BE2C (cell line): Measurements from ENCODE around the gene TCOF1.
A peak's percentile ranks its signal among the peaks of the same experiment; 100 is the strongest.
"Not testable (repeated sequence)": the region's sequence is repeated elsewhere in the genome, so short reads cannot be mapped to it uniquely, and the experiment has no call there.

Source experiments
- DNase-seq: peaks from one replicate; pipeline ENCODE4 v3.0.0-alpha.2; 2020
- H3K27me3 ChIP-seq: fragments of 250-450 bp; sonication (Bioruptor Pico); 2 replicates; pipeline ENCODE4 v1.5.1; 2020; ENCODE audit warnings: mild to moderate bottlenecking
- H3K36me3 ChIP-seq: fragments of 250-450 bp; sonication (Bioruptor Pico); 2 replicates; pipeline ENCODE4 v1.5.1; 2020; ENCODE audit warnings: mild to moderate bottlenecking
- H3K4me1 ChIP-seq: fragments of 250-450 bp; sonication (Bioruptor Pico); 2 replicates; pipeline ENCODE4 v1.5.1; 2020
- H3K4me3 ChIP-seq: 2 replicates; pipeline ENCODE4 v1.5.1; 2011; ENCODE audit warnings: low read depth, low read length
- H3K9me3 ChIP-seq: fragments of 250-450 bp; sonication (Bioruptor Pico); 2 replicates; pipeline ENCODE4 v1.5.1; 2020
- TF ChIP-seq, protein P1 (sequence below): IDR thresholded peaks from 2 replicates; pipeline ENCODE4 v1.5.1; 2012; ENCODE audit warnings: mild to moderate bottlenecking, low read depth, low read length

Gene TCOF1

DNA sequence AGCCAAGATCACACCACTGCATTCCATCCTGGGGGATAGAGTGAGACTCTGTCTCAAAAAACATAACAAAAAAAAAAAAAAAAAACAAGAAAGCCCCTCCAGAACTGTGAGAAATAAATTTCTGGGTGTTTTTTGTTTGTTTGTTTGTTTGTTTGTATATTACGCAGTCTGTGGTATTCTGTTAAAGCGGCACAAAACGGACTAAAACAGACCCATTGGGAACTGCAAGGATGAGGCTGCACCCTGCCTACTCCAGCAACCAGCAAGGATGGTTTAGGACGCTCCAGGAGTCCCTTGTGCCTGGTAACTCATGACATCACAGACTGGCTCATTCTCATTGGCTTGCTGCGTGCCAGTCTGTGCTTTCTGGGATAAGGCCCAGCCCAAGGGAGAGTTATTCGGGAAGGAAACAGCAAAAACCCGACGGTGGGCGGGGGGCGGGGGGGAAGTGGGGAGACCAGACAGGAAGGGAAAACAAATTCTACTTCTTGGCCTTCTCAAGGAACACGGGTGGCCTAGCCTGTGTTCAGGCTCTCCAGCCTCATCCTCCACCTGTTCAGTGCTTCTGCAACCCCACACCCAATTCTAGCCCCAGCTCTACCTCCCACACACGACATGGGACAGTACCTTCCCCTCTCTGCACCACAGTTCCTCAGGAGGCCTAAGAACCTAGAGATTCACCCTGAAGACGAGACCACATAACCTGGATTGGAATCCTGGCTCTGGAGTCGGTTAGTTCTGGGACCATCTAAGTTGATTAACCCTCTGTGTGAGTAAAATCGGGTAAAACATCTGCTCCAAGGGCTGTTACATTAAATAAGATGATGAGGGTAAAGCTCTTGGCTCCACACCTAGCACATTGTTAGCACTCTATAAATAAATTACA lies 52.4 kb downstream of the TCOF1 start:
- DNase-seq: peak; percentile 83
- peak overlapping the region; percentile 20 for H3K4me3 ChIP-seq
- H3K36me3 ChIP-seq: no peaks in the 10 kb centered on the region
- H3K27me3 ChIP-seq: no peaks in the 10 kb centered on the region
- TF ChIP-seq, protein P1, sequence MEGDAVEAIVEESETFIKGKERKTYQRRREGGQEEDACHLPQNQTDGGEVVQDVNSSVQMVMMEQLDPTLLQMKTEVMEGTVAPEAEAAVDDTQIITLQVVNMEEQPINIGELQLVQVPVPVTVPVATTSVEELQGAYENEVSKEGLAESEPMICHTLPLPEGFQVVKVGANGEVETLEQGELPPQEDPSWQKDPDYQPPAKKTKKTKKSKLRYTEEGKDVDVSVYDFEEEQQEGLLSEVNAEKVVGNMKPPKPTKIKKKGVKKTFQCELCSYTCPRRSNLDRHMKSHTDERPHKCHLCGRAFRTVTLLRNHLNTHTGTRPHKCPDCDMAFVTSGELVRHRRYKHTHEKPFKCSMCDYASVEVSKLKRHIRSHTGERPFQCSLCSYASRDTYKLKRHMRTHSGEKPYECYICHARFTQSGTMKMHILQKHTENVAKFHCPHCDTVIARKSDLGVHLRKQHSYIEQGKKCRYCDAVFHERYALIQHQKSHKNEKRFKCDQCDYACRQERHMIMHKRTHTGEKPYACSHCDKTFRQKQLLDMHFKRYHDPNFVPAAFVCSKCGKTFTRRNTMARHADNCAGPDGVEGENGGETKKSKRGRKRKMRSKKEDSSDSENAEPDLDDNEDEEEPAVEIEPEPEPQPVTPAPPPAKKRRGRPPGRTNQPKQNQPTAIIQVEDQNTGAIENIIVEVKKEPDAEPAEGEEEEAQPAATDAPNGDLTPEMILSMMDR: no peak
- H3K4me1 ChIP-seq: peaks cover 9% of the 10 kb centered on the region
- H3K9me3 ChIP-seq: no peaks in the 10 kb centered on the region

DNA sequence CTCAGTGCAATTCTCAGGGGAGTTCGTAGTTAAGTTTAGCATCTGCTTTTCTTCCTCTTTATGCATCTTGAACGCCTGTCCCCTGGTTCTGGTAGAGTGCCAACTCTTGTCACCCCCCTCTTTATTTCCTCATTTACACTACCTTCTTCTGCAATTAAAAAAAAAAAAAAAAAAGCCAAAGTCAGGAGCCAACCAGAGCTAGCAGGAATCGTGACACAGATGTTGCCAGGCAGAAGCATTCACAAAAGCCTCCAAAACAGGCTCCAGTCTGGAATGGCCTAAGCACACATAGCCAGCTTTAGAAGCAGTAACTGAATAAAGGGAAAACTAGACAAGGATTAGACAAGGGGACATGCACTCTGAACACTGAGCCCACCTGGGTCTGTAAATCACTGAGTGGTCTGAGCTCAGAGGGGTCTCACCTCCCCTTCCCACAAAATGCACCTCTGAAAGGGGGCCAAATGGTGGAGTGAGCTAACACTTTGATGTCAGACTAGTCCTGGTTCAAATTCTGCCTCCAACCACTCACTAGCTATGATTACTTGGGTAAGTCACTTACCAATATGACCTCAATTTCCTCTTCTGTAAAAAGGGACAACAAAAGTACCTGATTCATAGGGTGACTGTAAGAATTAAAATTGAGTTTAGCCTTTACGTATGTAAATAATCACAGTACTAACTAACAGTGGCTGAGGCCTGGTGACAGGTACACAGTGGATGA lies 53.2 kb downstream of the TCOF1 start:
- H3K4me3 ChIP-seq: no peak overlapping the region; the same call in 1 of the 2 replicates
- H3K27me3 ChIP-seq: no peaks in the 10 kb centered on the region
- TF ChIP-seq, protein P1: no peak
- H3K9me3 ChIP-seq: no peaks in the 10 kb centered on the region
- peaks cover 9% of the 10 kb centered on the region for H3K4me1 ChIP-seq
- DNase-seq: peak; percentile 64
- H3K36me3 ChIP-seq: no peaks in the 10 kb centered on the region

- no peaks in the 10 kb centered on the region for H3K36me3 ChIP-seq
- no peaks in the 10 kb centered on the region for H3K27me3 ChIP-seq
- DNase-seq: no peak
- no peak overlapping the region for H3K4me3 ChIP-seq
- H3K4me1 ChIP-seq: peaks cover 9% of the 10 kb centered on the region
- no peaks in the 10 kb centered on the region for H3K9me3 ChIP-seq
- TF ChIP-seq, protein P1: no peak
Measured at GRCh38 chr5:150411245-150411979, 53.9 kb downstream of the TCOF1 start.

DNA sequence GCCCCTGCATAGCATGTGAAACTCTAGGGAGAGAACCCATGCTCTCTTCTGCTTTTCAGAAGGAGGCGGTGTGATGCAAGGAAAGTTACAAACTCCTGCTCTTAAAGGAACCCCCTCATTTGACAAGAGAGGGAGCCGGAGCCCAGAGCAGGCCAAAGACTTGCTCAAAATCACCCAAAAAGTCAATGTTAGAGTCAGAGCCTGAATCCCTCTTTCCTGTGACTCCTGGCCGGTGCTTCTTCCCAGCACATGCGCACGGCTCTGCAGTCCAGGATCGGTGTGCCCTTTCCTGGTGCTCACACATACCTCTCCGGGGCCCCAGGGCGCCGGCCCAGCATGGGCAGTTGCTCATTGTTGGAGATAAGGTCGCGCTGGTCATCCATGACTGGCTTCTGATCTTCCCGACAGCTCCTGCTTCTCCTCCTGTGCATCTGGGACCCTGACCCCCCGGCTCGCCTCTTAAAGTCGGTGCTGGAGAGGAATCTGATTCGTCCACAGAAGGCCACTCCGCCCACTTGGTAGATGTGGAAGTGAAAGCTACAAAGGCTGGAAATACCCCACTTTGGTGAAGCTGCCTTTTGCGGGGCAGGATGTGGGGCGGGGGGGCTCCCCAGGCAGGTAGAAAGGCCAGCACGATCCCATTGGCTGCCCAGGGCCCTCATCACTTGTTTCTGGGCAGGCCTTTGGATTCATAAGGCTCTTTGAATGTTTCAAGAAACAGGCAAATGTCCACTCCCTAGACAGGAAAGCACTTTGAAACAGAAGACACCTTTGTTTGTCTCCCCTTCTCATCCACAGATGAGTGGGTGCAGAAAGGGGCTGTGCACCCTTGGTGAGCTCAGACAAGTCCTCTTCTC lies 55.0 kb downstream of the TCOF1 start, which contains the start of gene CD74:
CD74 (minus strand) TSS at position 592 of the 857 bp plus-strand sequence; CDS start at position 431, 161 bp downstream.
- TF ChIP-seq, protein P1: no peak
- Histone ChIP-seq H3K4me3 (no peak within 1 kb of the TSS), H3K9me3 (no peaks in the 10 kb centered on the region), H3K27me3 (no peaks in the 10 kb centered on the region), H3K36me3 (no peaks in the 10 kb centered on the region), H3K4me1 (peaks cover 9% of the 10 kb centered on the region)
- no peak for DNase-seq

DNA sequence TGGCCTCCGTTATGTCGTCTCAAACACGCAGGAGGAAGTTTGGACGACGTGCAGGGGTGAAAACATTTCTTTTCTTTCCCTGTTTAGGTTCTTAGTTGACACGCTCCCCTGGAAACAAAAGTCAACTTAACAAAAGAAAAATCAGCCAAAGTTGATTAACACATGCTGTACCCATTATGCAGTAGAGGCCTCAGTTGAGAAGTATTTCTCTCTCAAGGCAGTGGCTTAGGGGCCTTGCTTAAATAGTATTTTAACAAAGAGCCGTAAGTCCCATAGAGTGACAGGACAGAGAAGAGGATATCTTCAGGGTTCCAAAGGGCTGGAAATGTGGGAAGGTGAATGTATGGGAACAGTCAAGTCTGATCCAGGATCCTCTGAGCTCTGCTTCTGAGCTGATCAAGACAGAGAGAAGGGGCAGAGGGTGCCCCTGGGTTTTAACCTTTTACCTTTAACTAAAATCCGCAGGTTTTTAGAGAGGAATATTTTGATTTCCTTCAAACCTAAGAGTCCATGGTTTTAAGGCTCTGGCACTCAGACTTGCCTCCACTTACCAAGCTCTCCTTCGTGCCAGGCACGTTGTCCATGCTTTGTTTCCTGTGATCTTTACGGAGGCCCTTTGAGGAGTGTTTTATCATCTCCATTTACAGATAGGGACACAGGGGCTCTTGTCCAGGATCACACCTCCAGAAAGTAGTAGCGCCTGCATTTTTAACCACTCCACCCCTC lies 55.8 kb downstream of the TCOF1 start:
- peaks cover 9% of the 10 kb centered on the region for H3K4me1 ChIP-seq
- TF ChIP-seq, protein P1: no peak

GRCh38 chr5:150413902-150414790 lies 56.6 kb downstream of the TCOF1 start:
- H3K4me3 ChIP-seq, H3K27me3 ChIP-seq, DNase-seq, H3K9me3 ChIP-seq, H3K36me3 ChIP-seq, H3K4me1 ChIP-seq: not testable (repeated sequence)

More for the DNA sequence above, 55.8 kb downstream of the TCOF1 start:
- no peaks in the 10 kb centered on the region for H3K9me3 ChIP-seq
- DNase-seq: no peak
- H3K4me3 ChIP-seq: no peak overlapping the region
- H3K36me3 ChIP-seq: no peaks in the 10 kb centered on the region
- H3K27me3 ChIP-seq: no peaks in the 10 kb centered on the region
